ENCODE measurements around the gene SPATA18.

The SPATA18 gene

DNA sequence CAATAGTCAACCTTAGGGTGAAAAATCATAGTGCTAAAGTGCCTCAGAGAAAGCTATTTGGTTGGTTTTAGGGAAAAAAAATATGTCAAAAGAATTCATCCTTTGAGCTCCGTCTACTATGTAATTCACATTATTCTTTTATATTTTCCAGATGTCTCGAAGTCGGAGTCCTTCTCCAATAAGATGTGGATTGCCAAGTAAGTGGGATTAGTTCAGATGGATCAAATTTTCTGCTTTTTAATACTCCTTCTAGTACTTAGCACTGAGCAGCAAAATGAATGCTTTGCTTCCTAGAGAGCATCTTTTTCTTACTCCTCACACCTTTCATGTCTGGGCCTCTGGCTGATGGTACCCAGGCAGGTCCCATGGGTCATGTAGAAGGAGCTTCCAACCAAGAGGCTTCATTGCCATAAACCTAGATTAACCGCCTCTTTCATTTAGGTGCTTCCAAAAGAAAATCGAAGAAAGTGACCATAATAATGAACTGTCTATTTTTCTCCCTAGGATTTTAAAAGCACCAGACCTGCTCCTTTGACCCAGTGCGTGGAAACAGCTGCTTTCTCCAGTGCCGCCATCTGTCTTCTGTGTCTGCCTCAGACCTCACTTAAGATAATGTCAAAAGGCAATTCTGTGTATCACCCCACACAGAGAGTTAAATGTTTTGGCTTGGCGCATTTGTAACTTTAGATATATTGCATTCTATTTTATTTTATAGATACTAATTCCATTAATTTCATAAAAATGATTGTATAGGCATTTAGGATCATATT, 43.5 kb downstream of the SPATA18 start:
- H3K9me3 Mint-ChIP-seq, result peaks cover 5% of the 10 kb centered on the region
- TF ChIP-seq, protein P1, sequence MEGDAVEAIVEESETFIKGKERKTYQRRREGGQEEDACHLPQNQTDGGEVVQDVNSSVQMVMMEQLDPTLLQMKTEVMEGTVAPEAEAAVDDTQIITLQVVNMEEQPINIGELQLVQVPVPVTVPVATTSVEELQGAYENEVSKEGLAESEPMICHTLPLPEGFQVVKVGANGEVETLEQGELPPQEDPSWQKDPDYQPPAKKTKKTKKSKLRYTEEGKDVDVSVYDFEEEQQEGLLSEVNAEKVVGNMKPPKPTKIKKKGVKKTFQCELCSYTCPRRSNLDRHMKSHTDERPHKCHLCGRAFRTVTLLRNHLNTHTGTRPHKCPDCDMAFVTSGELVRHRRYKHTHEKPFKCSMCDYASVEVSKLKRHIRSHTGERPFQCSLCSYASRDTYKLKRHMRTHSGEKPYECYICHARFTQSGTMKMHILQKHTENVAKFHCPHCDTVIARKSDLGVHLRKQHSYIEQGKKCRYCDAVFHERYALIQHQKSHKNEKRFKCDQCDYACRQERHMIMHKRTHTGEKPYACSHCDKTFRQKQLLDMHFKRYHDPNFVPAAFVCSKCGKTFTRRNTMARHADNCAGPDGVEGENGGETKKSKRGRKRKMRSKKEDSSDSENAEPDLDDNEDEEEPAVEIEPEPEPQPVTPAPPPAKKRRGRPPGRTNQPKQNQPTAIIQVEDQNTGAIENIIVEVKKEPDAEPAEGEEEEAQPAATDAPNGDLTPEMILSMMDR (IDR thresholded peaks at IDR 0.05; ENCODE audit: unreplicated experiment in 3 of 3), result no peak
- H3K27me3 Mint-ChIP-seq (ENCODE audit: low read depth), result no peaks in the 10 kb centered on the region
- H3K4me1 Mint-ChIP-seq, result peaks cover 16% of the 10 kb centered on the region
- no peaks in the 10 kb centered on the region for H3K36me3 Mint-ChIP-seq (ENCODE audit: low read depth)
- no peak overlapping the region for H3K4me3 Mint-ChIP-seq
- H3K27ac Mint-ChIP-seq, result peak overlapping the region in 2 of 3 experiments; percentile 27 to 42

DNA sequence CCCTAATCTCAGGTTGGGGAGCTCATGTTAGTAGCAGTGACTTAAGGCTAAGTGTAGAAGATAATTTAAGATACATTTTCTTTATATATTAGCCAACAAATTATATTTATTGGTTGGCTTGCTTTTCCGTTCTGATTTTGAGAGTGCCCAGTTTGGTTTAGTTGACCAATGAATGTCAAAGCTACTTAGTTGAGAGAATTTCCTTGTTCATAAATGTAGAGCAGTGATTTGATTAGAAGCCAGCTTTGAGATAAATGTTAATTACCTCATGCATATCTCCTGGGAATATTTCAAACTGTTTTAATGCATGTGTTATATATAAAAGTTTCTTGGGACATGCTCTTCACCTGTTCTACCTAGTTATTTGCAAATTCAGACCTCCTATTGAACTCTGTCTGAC, 44.3 kb downstream of the SPATA18 start:
- TF ChIP-seq, protein P1 (IDR thresholded peaks at IDR 0.05; ENCODE audit: unreplicated experiment in 3 of 3), result no peak
- Mint-ChIP-seq H3K9me3 (no peaks in the 10 kb centered on the region), H3K27ac (peak overlapping the region in 1 of 3 experiments; percentile 46), H3K36me3 (ENCODE audit: low read depth) (no peaks in the 10 kb centered on the region), H3K4me1 (peaks cover 24% of the 10 kb centered on the region), H3K4me3 (no peak overlapping the region), H3K27me3 (ENCODE audit: low read depth) (no peaks in the 10 kb centered on the region)

DNA sequence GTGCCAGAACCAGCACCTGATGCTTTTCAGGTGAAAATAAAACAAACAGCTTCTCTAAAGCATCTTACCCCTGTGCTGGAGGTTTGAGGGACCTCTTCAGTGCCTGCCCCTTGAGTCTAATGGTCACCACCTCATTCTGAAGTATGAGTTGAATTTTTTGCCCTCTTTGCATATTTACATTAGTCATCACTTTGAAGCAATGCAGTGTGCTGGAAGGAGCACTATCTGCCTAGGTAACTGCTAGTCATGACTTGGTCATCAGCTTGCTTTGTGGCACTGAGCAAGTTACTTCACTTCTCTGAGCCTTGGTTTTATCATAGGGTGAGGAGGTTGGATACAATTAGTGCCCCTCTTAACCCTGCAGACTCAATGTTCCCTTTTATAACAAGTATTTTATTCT, 44.9 kb downstream of the SPATA18 start:
- no peaks in the 10 kb centered on the region for H3K27me3 Mint-ChIP-seq (ENCODE audit: low read depth)
- TF ChIP-seq, protein P1 (IDR thresholded peaks at IDR 0.05; ENCODE audit: unreplicated experiment in 3 of 3), result no peak
- H3K4me3 Mint-ChIP-seq, result no peak overlapping the region
- H3K36me3 Mint-ChIP-seq (ENCODE audit: low read depth), result no peaks in the 10 kb centered on the region
- no peaks in the 10 kb centered on the region for H3K9me3 Mint-ChIP-seq
- peaks cover 24% of the 10 kb centered on the region for H3K4me1 Mint-ChIP-seq
- peak overlapping the region in 1 of 3 experiments; percentile 46 for H3K27ac Mint-ChIP-seq

DNA sequence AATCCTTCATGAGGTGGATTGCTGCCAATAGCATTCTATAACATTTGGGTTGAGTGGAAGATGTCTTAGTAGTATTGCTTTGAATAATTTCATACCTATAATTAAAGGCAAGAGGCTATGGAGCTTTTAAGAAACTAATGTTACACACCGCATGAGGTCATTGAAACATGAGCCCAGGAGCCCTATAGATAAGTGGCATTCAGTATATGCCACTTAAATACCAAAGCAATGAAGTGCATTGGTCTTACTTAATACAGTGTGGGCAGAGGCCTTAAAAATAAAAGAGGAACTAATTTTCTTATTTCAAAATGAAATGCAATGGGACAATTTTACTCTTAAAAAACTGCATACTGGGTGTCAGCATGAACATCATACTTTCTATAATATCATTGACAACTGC, 47.5 kb downstream of the SPATA18 start:
- H3K4me1 Mint-ChIP-seq, result peaks cover 35% of the 10 kb centered on the region

DNA sequence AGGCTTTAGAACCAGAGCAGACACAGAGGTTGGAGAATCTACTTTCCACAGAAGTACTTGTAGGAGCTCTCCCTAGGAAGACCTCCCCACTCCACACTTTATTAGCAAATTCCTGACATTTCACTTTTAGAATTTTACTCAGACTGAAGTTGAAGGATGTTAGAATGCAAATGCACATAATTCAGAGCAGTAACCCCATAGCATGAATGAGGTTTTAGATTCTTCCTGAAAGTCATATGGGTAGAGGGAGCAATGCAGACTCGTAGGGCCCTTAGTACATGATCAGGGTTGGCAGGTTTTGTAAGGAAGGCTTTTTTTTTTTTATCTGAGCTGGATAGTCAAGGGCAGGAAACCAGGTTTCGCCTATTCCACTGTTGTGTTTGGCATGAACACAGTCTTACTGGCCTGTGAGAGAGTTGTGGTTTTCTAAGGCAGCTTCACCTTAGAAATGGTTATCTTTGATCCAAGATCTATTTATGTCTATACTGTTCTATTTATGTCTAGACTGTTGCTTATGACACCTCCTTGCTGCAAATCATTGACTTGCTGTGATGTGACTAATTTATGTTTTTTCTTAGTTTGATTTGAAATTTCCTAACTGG, 48.9 kb downstream of the SPATA18 start:
- no peaks in the 10 kb centered on the region for H3K9me3 Mint-ChIP-seq
- peak overlapping the region in 2 of 3 experiments; percentile 16 to 18 for H3K27ac Mint-ChIP-seq
- TF ChIP-seq, protein P1 (IDR thresholded peaks at IDR 0.05; ENCODE audit: unreplicated experiment in 3 of 3), result no peak
- no peaks in the 10 kb centered on the region for H3K36me3 Mint-ChIP-seq (ENCODE audit: low read depth)
- H3K4me1 Mint-ChIP-seq, result peaks cover 39% of the 10 kb centered on the region
- H3K4me3 Mint-ChIP-seq, result no peak overlapping the region
- H3K27me3 Mint-ChIP-seq (ENCODE audit: low read depth), result no peaks in the 10 kb centered on the region

More for the DNA sequence above, 47.5 kb downstream of the SPATA18 start:
- no peaks in the 10 kb centered on the region for H3K9me3 Mint-ChIP-seq
- no peak overlapping the region for H3K4me3 Mint-ChIP-seq
- H3K27ac Mint-ChIP-seq, result no peak overlapping the region
- H3K36me3 Mint-ChIP-seq (ENCODE audit: low read depth), result no peaks in the 10 kb centered on the region
- TF ChIP-seq, protein P1 (IDR thresholded peaks at IDR 0.05; ENCODE audit: unreplicated experiment in 3 of 3), result no peak
- H3K27me3 Mint-ChIP-seq (ENCODE audit: low read depth), result no peaks in the 10 kb centered on the region
